Activated T-helper 2 cell treated with anti-CD3 and anti-CD28 coated beads, Interferon-gamma antibody, Interleukin-2, Interleukin-4, amounts not matched to agents 10 μg/mL and 5 μg/mL and 100 μg/mL, durations not matched to agents 14 hours and 24 hours and 36 hours (primary cell): ENCODE results near the gene GID8. TPM values are rescaled to one million over a fixed set of nuclear protein-coding genes. Genes with fewer than 3 reads are reported as not detected.

Experiments
- DNase-seq: peaks from one replicate; pipeline ENCODE4 v3.0.0; 2021; ENCODE audit warnings: low spot score
- H3K27ac Mint-ChIP-seq: one replicate; pipeline ENCODE4 v1.8.0; 2021; ENCODE audit warnings: mixed read lengths
- H3K27me3 Mint-ChIP-seq: one replicate; pipeline ENCODE4 v1.8.0; 2021; ENCODE audit warnings: low read depth, mixed read lengths
- H3K36me3 Mint-ChIP-seq: one replicate; pipeline ENCODE4 v1.8.0; 2021; ENCODE audit warnings: low read depth, mixed read lengths
- H3K4me1 Mint-ChIP-seq: one replicate; pipeline ENCODE4 v1.8.0; 2021; ENCODE audit warnings: low read depth, mixed read lengths
- H3K4me3 Mint-ChIP-seq: one replicate; pipeline ENCODE4 v1.8.0; 2021; ENCODE audit warnings: low read depth, mild to moderate bottlenecking, moderate library complexity, mixed read lengths
- H3K9me3 Mint-ChIP-seq: one replicate; pipeline ENCODE4 v1.8.0; 2021; ENCODE audit warnings: mixed read lengths
- intact Hi-C: fragments of 100-400 bp; cut with micrococcal nuclease; formaldehyde crosslinking; loops from one replicate; pipeline ENCODE4 v1.15.1; 2023
- total RNA-seq: library from RNA; stranded (reverse); gene quantifications from 2 replicates; pipeline ENCODE4 v1.2.3, GENCODE V29; 2022

GID8 gene
- total RNA-seq, 1 donor from 2014 or later: 53.7 TPM

- no peaks in the 10 kb centered on the region for H3K4me1 Mint-ChIP-seq
- H3K9me3 Mint-ChIP-seq: no peaks in the 10 kb centered on the region
- no peaks in the 10 kb centered on the region for H3K36me3 Mint-ChIP-seq
- no peak overlapping the region for H3K4me3 Mint-ChIP-seq
- intact Hi-C loops: no loop called here
- peaks cover 2% of the 10 kb centered on the region for H3K27me3 Mint-ChIP-seq
- DNase-seq: no peak
- H3K27ac Mint-ChIP-seq: no peak overlapping the region
These were observed 52.4 kb downstream of the GID8 start for GRCh38 chr20:62990306-62990825.

- peaks cover 2% of the 10 kb centered on the region for H3K27me3 Mint-ChIP-seq
These were observed 53.4 kb downstream of the GID8 start for GRCh38 chr20:62991196-62991807.

GRCh38 chr20:62991863-62992262 lies 53.9 kb downstream of the GID8 start:
- peaks cover 2% of the 10 kb centered on the region for H3K27me3 Mint-ChIP-seq
- intact Hi-C loops: no loop called here

More at GRCh38 chr20:62991196-62991807, 53.4 kb downstream of the GID8 start:
- DNase-seq: no peak
- Mint-ChIP-seq H3K27ac (no peak overlapping the region), H3K4me3 (no peak overlapping the region), H3K9me3 (no peaks in the 10 kb centered on the region), H3K4me1 (no peaks in the 10 kb centered on the region), H3K36me3 (no peaks in the 10 kb centered on the region)
- intact Hi-C loops: no loop called here

GRCh38 chr20:62993856-62994494 lies 56.0 kb downstream of the GID8 start:
- Mint-ChIP-seq H3K36me3 (no peaks in the 10 kb centered on the region), H3K9me3 (no peaks in the 10 kb centered on the region), H3K27ac (no peak overlapping the region), H3K27me3 (peaks cover 12% of the 10 kb centered on the region), H3K4me1 (no peaks in the 10 kb centered on the region), H3K4me3 (no peak overlapping the region)
- DNase-seq: no peak
- intact Hi-C loops: no loop called here

More at GRCh38 chr20:62991863-62992262, 53.9 kb downstream of the GID8 start:
- H3K27ac Mint-ChIP-seq: no peak overlapping the region
- DNase-seq: no peak
- no peaks in the 10 kb centered on the region for H3K36me3 Mint-ChIP-seq
- no peak overlapping the region for H3K4me3 Mint-ChIP-seq
- H3K9me3 Mint-ChIP-seq: no peaks in the 10 kb centered on the region
- H3K4me1 Mint-ChIP-seq: no peaks in the 10 kb centered on the region

- Mint-ChIP-seq H3K36me3 (no peaks in the 10 kb centered on the region), H3K27me3 (peaks cover 21% of the 10 kb centered on the region), H3K27ac (no peak overlapping the region), H3K4me1 (peaks cover 4% of the 10 kb centered on the region), H3K9me3 (no peaks in the 10 kb centered on the region), H3K4me3 (no peak overlapping the region)
- intact Hi-C loops: no loop called here
- no peak for DNase-seq
These were observed 56.9 kb downstream of the GID8 start for GRCh38 chr20:62994869-62995281.

- DNase-seq: no peak
- intact Hi-C loops: no loop called here
- no peaks in the 10 kb centered on the region for H3K36me3 Mint-ChIP-seq
- H3K27me3 Mint-ChIP-seq: peaks cover 26% of the 10 kb centered on the region
- no peak overlapping the region for H3K4me3 Mint-ChIP-seq
- no peaks in the 10 kb centered on the region for H3K9me3 Mint-ChIP-seq
- no peak overlapping the region for H3K27ac Mint-ChIP-seq
- peaks cover 5% of the 10 kb centered on the region for H3K4me1 Mint-ChIP-seq
These were observed 57.5 kb downstream of the GID8 start for GRCh38 chr20:62995481-62995880.

GRCh38 chr20:62995898-62996595 lies 58.1 kb downstream of the GID8 start:
- intact Hi-C loops: no loop called here

GRCh38 chr20:62996596-62996982 lies 58.6 kb downstream of the GID8 start:
- Mint-ChIP-seq H3K4me1 (peaks cover 5% of the 10 kb centered on the region), H3K27me3 (peaks cover 36% of the 10 kb centered on the region), H3K27ac (no peak overlapping the region), H3K4me3 (no peak overlapping the region), H3K9me3 (no peaks in the 10 kb centered on the region), H3K36me3 (no peaks in the 10 kb centered on the region)
- intact Hi-C loops: no loop called here
- no peak for DNase-seq

More at GRCh38 chr20:62995898-62996595, 58.1 kb downstream of the GID8 start:
- no peak for DNase-seq
- H3K4me3 Mint-ChIP-seq: no peak overlapping the region
- H3K27ac Mint-ChIP-seq: no peak overlapping the region
- H3K9me3 Mint-ChIP-seq: no peaks in the 10 kb centered on the region
- H3K4me1 Mint-ChIP-seq: peaks cover 5% of the 10 kb centered on the region
- no peaks in the 10 kb centered on the region for H3K36me3 Mint-ChIP-seq
- peaks cover 32% of the 10 kb centered on the region for H3K27me3 Mint-ChIP-seq

GRCh38 chr20:62997417-62998035 lies 59.6 kb downstream of the GID8 start:
- no peaks in the 10 kb centered on the region for H3K9me3 Mint-ChIP-seq
- H3K27ac Mint-ChIP-seq: no peak overlapping the region
- H3K4me3 Mint-ChIP-seq: no peak overlapping the region
- peaks cover 37% of the 10 kb centered on the region for H3K27me3 Mint-ChIP-seq
- no peaks in the 10 kb centered on the region for H3K36me3 Mint-ChIP-seq
- intact Hi-C loops: no loop called here
- DNase-seq: no peak
- H3K4me1 Mint-ChIP-seq: peaks cover 5% of the 10 kb centered on the region

Other genes starting within 250 kb of the GID8 start
- gene NTSR1, start 229.3 kb upstream of the GID8 start, total RNA-seq: not detected in 2 replicates
- 17.9 and 18.2 TPM in 2 replicates for gene MRGBP, start 141.7 kb upstream of the GID8 start, total RNA-seq
- 54.3 and 55.7 TPM in 2 replicates for gene OGFR, start 133.3 kb upstream of the GID8 start, total RNA-seq
- gene COL9A3, start 121.1 kb upstream of the GID8 start, total RNA-seq: 0.27 and 0.32 TPM in 2 replicates
- 5.7 and 7.1 TPM in 2 replicates for gene TCFL5, start 76.3 kb upstream of the GID8 start, total RNA-seq
- 57.9 and 59.8 TPM in 2 replicates for gene DIDO1, start 11.6 kb upstream of the GID8 start, total RNA-seq
- gene SLC17A9, start 14.6 kb downstream of the GID8 start, total RNA-seq: 20.2 and 21.4 TPM in 2 replicates
- gene BHLHE23, start 68.8 kb downstream of the GID8 start, total RNA-seq: not detected in 2 replicates